H9 (cell line): ENCODE measurements around the gene KCTD16. TPM values are rescaled to one million over a fixed set of nuclear protein-coding genes. Genes with fewer than 3 reads are reported as not detected.

ENCODE experiments used
- DNase-seq: peaks from one replicate; pipeline ENCODE4 v3.0.0-alpha.2; 2017
- H2AFZ ChIP-seq: one replicate; pipeline ENCODE4 v1.6.1; 2013; ENCODE audit warnings: mild to moderate bottlenecking, low read length, control low read depth, moderate library complexity
- H2AK5ac ChIP-seq: 2 replicates; pipeline ENCODE4 v1.6.1; 2013; ENCODE audit warnings: low read length, control low read depth, mixed read lengths; ENCODE audit not compliant: insufficient read length
- H2BK120ac ChIP-seq: one replicate; pipeline ENCODE4 v1.6.1; 2013; ENCODE audit warnings: low read depth, mild to moderate bottlenecking, low read length, control low read depth, inconsistent platforms; ENCODE audit not compliant: poor library complexity, severe bottlenecking
- H2BK12ac ChIP-seq: 2 replicates; pipeline ENCODE4 v1.6.1; 2013; ENCODE audit warnings: low read length, control low read depth, mixed read lengths, low read depth; ENCODE audit not compliant: insufficient read length
- H2BK15ac ChIP-seq: 2 replicates; pipeline ENCODE4 v1.6.1; 2013; ENCODE audit warnings: low read depth, low read length, control low read depth
- H2BK20ac ChIP-seq: one replicate; pipeline ENCODE4 v1.6.1; 2013; ENCODE audit warnings: low read depth, mild to moderate bottlenecking, low read length, control low read depth, inconsistent platforms; ENCODE audit not compliant: poor library complexity, severe bottlenecking
- H2BK5ac ChIP-seq: 2 replicates; pipeline ENCODE4 v1.6.1; 2013; ENCODE audit warnings: low read length, control low read depth, mixed read lengths; ENCODE audit not compliant: insufficient read length
- H3K14ac ChIP-seq: 2 replicates; pipeline ENCODE4 v1.6.1; 2013; ENCODE audit warnings: low read length, control low read depth; ENCODE audit not compliant: insufficient read depth
- H3K18ac ChIP-seq: 2 replicates; pipeline ENCODE4 v1.6.1; 2013; ENCODE audit warnings: low read depth, mild to moderate bottlenecking, mixed read lengths, low read length, control low read depth; ENCODE audit not compliant: insufficient read length
- H3K23ac ChIP-seq: 2 replicates; pipeline ENCODE4 v1.6.1; 2013; ENCODE audit warnings: low read length, control low read depth, mixed read lengths, low read depth; ENCODE audit not compliant: insufficient read length
- H3K23me2 ChIP-seq: 2 replicates; pipeline ENCODE4 v1.6.1; 2013; ENCODE audit warnings: low read depth, mild to moderate bottlenecking, mixed read lengths, low read length, control low read depth; ENCODE audit not compliant: insufficient read length, poor library complexity, severe bottlenecking
- H3K27ac ChIP-seq: 2 replicates; pipeline ENCODE4 v1.5.1; 2013; ENCODE audit warnings: low read length, control low read depth, mixed read lengths, low read depth; ENCODE audit not compliant: insufficient read length
- H3K27me3 ChIP-seq: 2 replicates; pipeline ENCODE4 v1.6.1; 2013; ENCODE audit warnings: low read length, control low read depth, inconsistent platforms; ENCODE audit not compliant: insufficient read depth
- H3K4ac ChIP-seq: 2 replicates; pipeline ENCODE4 v1.6.1; 2013; ENCODE audit warnings: low read depth, mild to moderate bottlenecking, control low read depth, inconsistent platforms, low read length, moderate library complexity
- H3K4me1 ChIP-seq: 2 replicates; pipeline ENCODE4 v1.6.1; 2013; ENCODE audit warnings: low read length, control low read depth, inconsistent platforms; ENCODE audit not compliant: insufficient read depth
- H3K4me2 ChIP-seq: 2 replicates; pipeline ENCODE4 v1.6.1; 2013; ENCODE audit warnings: low read length, control low read depth, mixed read lengths; ENCODE audit not compliant: insufficient read length, insufficient read depth
- H3K56ac ChIP-seq: 2 replicates; pipeline ENCODE4 v1.6.1; 2013; ENCODE audit warnings: low read depth, mild to moderate bottlenecking, mixed read lengths, low read length, control low read depth; ENCODE audit not compliant: insufficient read length
- H3K79me1 ChIP-seq: 2 replicates; pipeline ENCODE4 v1.6.1; 2013; ENCODE audit warnings: low read depth, mild to moderate bottlenecking, moderate library complexity, low read length, control low read depth, inconsistent platforms; ENCODE audit not compliant: insufficient read depth, poor library complexity, severe bottlenecking
- H3K79me2 ChIP-seq: 2 replicates; pipeline ENCODE4 v1.6.1; 2013; ENCODE audit warnings: low read length, control low read depth, inconsistent platforms; ENCODE audit not compliant: insufficient read depth
- H3K9ac ChIP-seq: 2 replicates; pipeline ENCODE4 v1.6.1; 2013; ENCODE audit warnings: low read length, control low read depth, mixed read lengths; ENCODE audit not compliant: insufficient read length; ENCODE audit errors: extremely low read depth
- H3K9me3 ChIP-seq: one replicate; pipeline ENCODE4 v1.6.1; 2013; ENCODE audit warnings: low read depth, low read length, inconsistent platforms; ENCODE audit not compliant: control insufficient read depth
- H3T11ph ChIP-seq: one replicate; pipeline ENCODE4 v1.6.1; 2013; ENCODE audit warnings: mild to moderate bottlenecking, low read length, control low read depth, inconsistent platforms
- H4K20me1 ChIP-seq: one replicate; pipeline ENCODE4 v1.6.1; 2013; ENCODE audit not compliant: control insufficient read depth, insufficient read length, insufficient read depth
- H4K5ac ChIP-seq: 2 replicates; pipeline ENCODE4 v1.6.1; 2013; ENCODE audit warnings: low read depth, mild to moderate bottlenecking, mixed read lengths, low read length, control low read depth; ENCODE audit not compliant: insufficient read length
- H4K8ac ChIP-seq: replicated peaks from 2 replicates; pipeline ENCODE4 v1.6.1; 2013; ENCODE audit warnings: low read length, control low read depth, mixed read lengths, low read depth; ENCODE audit not compliant: insufficient read length
- H4K91ac ChIP-seq: 2 replicates; pipeline ENCODE4 v1.6.1; 2013; ENCODE audit warnings: low read depth, mild to moderate bottlenecking, moderate library complexity, mixed read lengths, low read length, control low read depth; ENCODE audit not compliant: insufficient read length
- H3K27ac Mint-ChIP-seq, 3 experiments: 2 replicates in 2 of 3; 3 replicates in 1 of 3; pipeline ENCODE4 v1.8.0; 2020 to 2021; ENCODE audit warnings: mixed read lengths in 3 of 3, mild to moderate bottlenecking in 1 of 3, moderate library complexity in 1 of 3
- H3K27me3 Mint-ChIP-seq: 2 replicates; pipeline ENCODE4 v1.8.0; 2021; ENCODE audit warnings: low read depth, mild to moderate bottlenecking, moderate library complexity, mixed read lengths
- H3K36me3 Mint-ChIP-seq, 3 experiments: 2 replicates in 2 of 3; 3 replicates in 1 of 3; pipeline ENCODE4 v1.8.0; 2020 to 2021; ENCODE audit warnings: low read depth in 3 of 3, mixed read lengths in 3 of 3; ENCODE audit not compliant: insufficient read depth in 1 of 3
- H3K4me1 Mint-ChIP-seq, 2 experiments: 2 replicates each; pipeline ENCODE4 v1.8.0; 2020; ENCODE audit warnings: mixed read lengths in 2 of 2
- H3K4me3 Mint-ChIP-seq, 2 experiments: 2 replicates in 1 of 2; 3 replicates in 1 of 2; pipeline ENCODE4 v1.8.0; 2020 to 2021; ENCODE audit warnings: mild to moderate bottlenecking in 2 of 2, mixed read lengths in 2 of 2, moderate library complexity in 1 of 2
- H3K9me3 Mint-ChIP-seq, 2 experiments: 2 replicates in 1 of 2; 3 replicates in 1 of 2; pipeline ENCODE4 v1.8.0; 2020; ENCODE audit warnings: mild to moderate bottlenecking in 2 of 2, mixed read lengths in 2 of 2, moderate library complexity in 1 of 2
- WGBS: extraction: QIAGEN DNeasy Blood & Tissue Kit; methylation state at CpG from one replicate; pipeline ENCODE4 v1.1.7; 2013; ENCODE audit warnings: missing lambda C conversion rate, low lambda C conversion rate, mixed read lengths; ENCODE audit not compliant: insufficient read length; ENCODE audit errors: extremely low coverage; 5-methylcytosine and 5-hydroxymethylcytosine counted together
- total RNA-seq: library from RNA; stranded (reverse); gene quantifications from 2 replicates; pipeline ENCODE4 v1.2.1, GENCODE V29; 2021
- TF ChIP-seq, protein P1 (sequence below): fragments of 200-600 bp; sonication (generic); conservative IDR thresholded peaks from 3 replicates; pipeline ENCODE4 v1.8.0; 2021; ENCODE audit warnings: antibody characterized with exemption, mild to moderate bottlenecking

KCTD16 gene
- total RNA-seq, 1 experiment from 2014 or later, result 0.09 TPM

DNA sequence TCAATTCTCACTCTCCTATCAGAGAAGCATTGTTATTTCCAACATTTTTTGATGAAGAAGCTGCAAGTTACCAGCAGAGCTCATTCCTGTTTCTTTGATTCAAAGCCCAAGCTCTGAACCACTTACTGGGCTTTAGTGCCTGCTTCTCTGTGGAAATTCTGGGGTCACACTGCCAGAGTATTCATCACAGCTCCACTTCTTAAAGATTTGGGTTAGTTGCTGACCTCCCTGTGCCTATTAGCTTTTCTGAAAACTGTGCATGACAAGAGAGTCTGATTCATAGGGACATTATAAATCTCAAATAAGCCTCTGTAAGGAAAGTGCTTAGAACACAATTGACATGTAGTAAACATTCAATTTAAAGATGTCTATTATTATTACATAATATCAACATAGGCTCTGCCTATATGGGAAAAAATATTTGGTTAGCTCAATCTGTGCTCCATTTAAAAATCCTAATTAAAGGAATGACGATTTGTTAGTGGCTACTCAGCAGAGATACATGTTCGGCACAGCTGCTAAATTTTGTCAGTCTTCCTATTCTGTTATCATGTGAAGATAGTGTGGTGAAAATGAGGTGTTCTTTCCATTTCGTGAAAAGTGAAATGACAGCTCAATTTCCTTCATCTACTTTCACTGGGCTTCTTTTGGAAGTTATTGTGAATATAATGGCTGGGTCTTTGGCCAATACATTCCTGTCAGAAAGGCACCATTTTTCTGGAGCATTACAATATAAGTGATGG is 293.0 kb downstream of the KCTD16 start:
- Histone ChIP-seq H3K79me1 (no peaks in the 10 kb centered on the region), H3K27ac (no peak overlapping the region), H3T11ph (no peak overlapping the region), H3K79me2 (no peaks in the 10 kb centered on the region), H2BK15ac (no peak overlapping the region), H3K4ac (no peak overlapping the region), H3K18ac (no peak overlapping the region), H4K8ac (no peak overlapping the region), H4K20me1 (no peaks in the 10 kb centered on the region), H3K4me1 (no peaks in the 10 kb centered on the region), H3K14ac (no peak overlapping the region), H4K5ac (no peak overlapping the region), H3K23ac (no peak overlapping the region), H3K23me2 (no peaks in the 10 kb centered on the region), H3K56ac (no peak overlapping the region), H2BK20ac (no peak overlapping the region), H2BK120ac (no peak overlapping the region), H4K91ac (no peak overlapping the region), H3K9ac (no peak overlapping the region), H2BK12ac (no peak overlapping the region), H3K4me2 (no peak overlapping the region), H2BK5ac (no peak overlapping the region), H3K27me3 (no peaks in the 10 kb centered on the region), H3K9me3 (no peaks in the 10 kb centered on the region), H2AFZ (no peak overlapping the region), H2AK5ac (no peak overlapping the region)
- Mint-ChIP-seq H3K36me3 (0 out of 7 replicates have a peak, but pooled peaks cover 0 to 3% (median 0%) of the 10 kb centered on the region in 3 experiments), H3K4me1 (peaks cover 17 to 20% of the 10 kb centered on the region in 2 experiments), H3K4me3 (no peak overlapping the region), H3K27me3 (no peaks in the 10 kb centered on the region), H3K9me3 (no peaks in the 10 kb centered on the region), H3K27ac (no peak overlapping the region)
- WGBS, result no CpG with 5 or more reads among the region's 3 CpGs
- TF ChIP-seq, protein P1, sequence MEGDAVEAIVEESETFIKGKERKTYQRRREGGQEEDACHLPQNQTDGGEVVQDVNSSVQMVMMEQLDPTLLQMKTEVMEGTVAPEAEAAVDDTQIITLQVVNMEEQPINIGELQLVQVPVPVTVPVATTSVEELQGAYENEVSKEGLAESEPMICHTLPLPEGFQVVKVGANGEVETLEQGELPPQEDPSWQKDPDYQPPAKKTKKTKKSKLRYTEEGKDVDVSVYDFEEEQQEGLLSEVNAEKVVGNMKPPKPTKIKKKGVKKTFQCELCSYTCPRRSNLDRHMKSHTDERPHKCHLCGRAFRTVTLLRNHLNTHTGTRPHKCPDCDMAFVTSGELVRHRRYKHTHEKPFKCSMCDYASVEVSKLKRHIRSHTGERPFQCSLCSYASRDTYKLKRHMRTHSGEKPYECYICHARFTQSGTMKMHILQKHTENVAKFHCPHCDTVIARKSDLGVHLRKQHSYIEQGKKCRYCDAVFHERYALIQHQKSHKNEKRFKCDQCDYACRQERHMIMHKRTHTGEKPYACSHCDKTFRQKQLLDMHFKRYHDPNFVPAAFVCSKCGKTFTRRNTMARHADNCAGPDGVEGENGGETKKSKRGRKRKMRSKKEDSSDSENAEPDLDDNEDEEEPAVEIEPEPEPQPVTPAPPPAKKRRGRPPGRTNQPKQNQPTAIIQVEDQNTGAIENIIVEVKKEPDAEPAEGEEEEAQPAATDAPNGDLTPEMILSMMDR, result no peak
- no peak for DNase-seq
